Panc1 (cell line): ENCODE results near the gene PARG.
"Not testable (repeated sequence)": the region's sequence is repeated elsewhere in the genome, so short reads cannot be mapped to it uniquely, and the experiment has no call there.

Experiments
- CTCF ChIP-seq: fragments of 450-650 bp; IDR thresholded peaks from 2 replicates; pipeline ENCODE4 v1.5.1; 2017; ENCODE audit warnings: mild to moderate bottlenecking
- TF ChIP-seq, protein P1 (sequence below), 2 experiments: IDR thresholded peaks; 2 replicates each; pipeline ENCODE4 v1.6.1; 2011 to 2012; ENCODE audit warnings: low read depth in 2 of 2, control low read depth in 1 of 2, low read length in 1 of 2, mild to moderate bottlenecking in 1 of 2, moderate library complexity in 1 of 2; ENCODE audit not compliant: insufficient read depth in 1 of 2

- TF ChIP-seq, protein P1, sequence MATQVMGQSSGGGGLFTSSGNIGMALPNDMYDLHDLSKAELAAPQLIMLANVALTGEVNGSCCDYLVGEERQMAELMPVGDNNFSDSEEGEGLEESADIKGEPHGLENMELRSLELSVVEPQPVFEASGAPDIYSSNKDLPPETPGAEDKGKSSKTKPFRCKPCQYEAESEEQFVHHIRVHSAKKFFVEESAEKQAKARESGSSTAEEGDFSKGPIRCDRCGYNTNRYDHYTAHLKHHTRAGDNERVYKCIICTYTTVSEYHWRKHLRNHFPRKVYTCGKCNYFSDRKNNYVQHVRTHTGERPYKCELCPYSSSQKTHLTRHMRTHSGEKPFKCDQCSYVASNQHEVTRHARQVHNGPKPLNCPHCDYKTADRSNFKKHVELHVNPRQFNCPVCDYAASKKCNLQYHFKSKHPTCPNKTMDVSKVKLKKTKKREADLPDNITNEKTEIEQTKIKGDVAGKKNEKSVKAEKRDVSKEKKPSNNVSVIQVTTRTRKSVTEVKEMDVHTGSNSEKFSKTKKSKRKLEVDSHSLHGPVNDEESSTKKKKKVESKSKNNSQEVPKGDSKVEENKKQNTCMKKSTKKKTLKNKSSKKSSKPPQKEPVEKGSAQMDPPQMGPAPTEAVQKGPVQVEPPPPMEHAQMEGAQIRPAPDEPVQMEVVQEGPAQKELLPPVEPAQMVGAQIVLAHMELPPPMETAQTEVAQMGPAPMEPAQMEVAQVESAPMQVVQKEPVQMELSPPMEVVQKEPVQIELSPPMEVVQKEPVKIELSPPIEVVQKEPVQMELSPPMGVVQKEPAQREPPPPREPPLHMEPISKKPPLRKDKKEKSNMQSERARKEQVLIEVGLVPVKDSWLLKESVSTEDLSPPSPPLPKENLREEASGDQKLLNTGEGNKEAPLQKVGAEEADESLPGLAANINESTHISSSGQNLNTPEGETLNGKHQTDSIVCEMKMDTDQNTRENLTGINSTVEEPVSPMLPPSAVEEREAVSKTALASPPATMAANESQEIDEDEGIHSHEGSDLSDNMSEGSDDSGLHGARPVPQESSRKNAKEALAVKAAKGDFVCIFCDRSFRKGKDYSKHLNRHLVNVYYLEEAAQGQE (IDR thresholded peaks at IDR 0.05; ENCODE audit: insufficient read depth in 1 of 2, low read depth in 2 of 2, low read length in 1 of 2) = not testable (repeated sequence)
- TF ChIP-seq CTCF = not testable (repeated sequence)
Measured at GRCh38 chr10:49890025-49890424, 51.8 kb downstream of the PARG start.
